ENCODE results near the gene ZNF536. TPM values are rescaled to one million over a fixed set of nuclear protein-coding genes. Genes with fewer than 3 reads are reported as not detected.

The ZNF536 gene
- total and polyA plus RNA-seq, 9 of the 15 experiments (the other 6 are each of a cell fraction or from before 2014, with no cell fraction given), result not detected

DNA sequence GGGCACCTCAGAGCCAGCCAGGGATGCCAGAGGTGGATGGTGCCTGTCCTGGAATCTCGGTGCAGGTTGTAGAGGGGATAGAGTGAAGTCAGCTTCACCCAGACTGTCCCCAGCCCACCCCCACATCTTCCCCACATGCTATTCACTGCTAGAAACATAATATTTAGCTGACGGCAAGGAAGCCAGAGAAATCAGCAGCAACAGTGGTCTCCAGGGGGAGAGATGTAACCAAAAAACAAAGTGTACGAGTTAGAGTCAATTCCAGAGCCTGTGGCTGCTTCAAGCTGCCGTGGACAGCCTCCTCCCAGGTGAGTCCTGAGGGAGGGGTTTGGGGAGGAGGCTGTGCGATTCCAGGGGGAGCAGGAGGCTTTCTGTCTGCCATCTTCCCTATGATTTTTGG, 97.6 kb downstream of the ZNF536 start:
- intact Hi-C loops (cut with micrococcal nuclease) (no loop called here), in situ Hi-C loops (cut with MboI) (no loop called here)
- Histone ChIP-seq H3K9ac (ENCODE audit: insufficient read depth in 1 of 2, low read depth in 2 of 2, low read length in 2 of 2) (no peak overlapping the region), H4K20me1 (replicated peaks; ENCODE audit: control insufficient read depth, insufficient read depth, low read length) (no peaks in the 10 kb centered on the region), H3K79me2 (ENCODE audit: control insufficient read depth, insufficient read depth, low read length) (no peaks in the 10 kb centered on the region), H3K9me3 (replicated peaks; ENCODE audit: control insufficient read depth, insufficient read depth, low read depth, low read length) (no peaks in the 10 kb centered on the region), H3K4me1 (replicated peaks in 1 of 2; ENCODE audit: control insufficient read depth in 2 of 2, insufficient read depth in 2 of 2, low read length in 2 of 2) (no peaks in the 10 kb centered on the region), H2AFZ (ENCODE audit: low read depth, low read length) (no peak overlapping the region), H3K9me1 (ENCODE audit: control insufficient read depth, insufficient read depth, low read length) (no peaks in the 10 kb centered on the region), H3K4me2 (ENCODE audit: insufficient read depth, low read length) (no peak overlapping the region), H3K27ac (ENCODE audit: extremely low read depth, low read depth, low read length) (no peak overlapping the region), H3K36me3 (ENCODE audit: control insufficient read depth, insufficient read depth, low read length) (no peaks in the 10 kb centered on the region), H3K4me3 (no peak overlapping the region), H3K27me3 (ENCODE audit: control insufficient read depth in 2 of 2, insufficient read depth in 2 of 2, low read length in 2 of 2) (no peaks in the 10 kb centered on the region; a peak in 1 of 5 replicates)
- CTCF ChIA-PET (ENCODE audit: low intra/inter-chr PET ratio), result no interaction called here
- FAIRE-seq (no peak), DNase-seq (ENCODE audit: extremely low read depth in 1 of 4, low spot score in 3 of 4) (no peak), ATAC-seq (no peak)
- TF ChIP-seq MEF2A (IDR thresholded peaks at IDR 0.05; ENCODE audit: control insufficient read depth, low read depth, low read length), result no peak
- TF ChIP-seq, protein P1, sequence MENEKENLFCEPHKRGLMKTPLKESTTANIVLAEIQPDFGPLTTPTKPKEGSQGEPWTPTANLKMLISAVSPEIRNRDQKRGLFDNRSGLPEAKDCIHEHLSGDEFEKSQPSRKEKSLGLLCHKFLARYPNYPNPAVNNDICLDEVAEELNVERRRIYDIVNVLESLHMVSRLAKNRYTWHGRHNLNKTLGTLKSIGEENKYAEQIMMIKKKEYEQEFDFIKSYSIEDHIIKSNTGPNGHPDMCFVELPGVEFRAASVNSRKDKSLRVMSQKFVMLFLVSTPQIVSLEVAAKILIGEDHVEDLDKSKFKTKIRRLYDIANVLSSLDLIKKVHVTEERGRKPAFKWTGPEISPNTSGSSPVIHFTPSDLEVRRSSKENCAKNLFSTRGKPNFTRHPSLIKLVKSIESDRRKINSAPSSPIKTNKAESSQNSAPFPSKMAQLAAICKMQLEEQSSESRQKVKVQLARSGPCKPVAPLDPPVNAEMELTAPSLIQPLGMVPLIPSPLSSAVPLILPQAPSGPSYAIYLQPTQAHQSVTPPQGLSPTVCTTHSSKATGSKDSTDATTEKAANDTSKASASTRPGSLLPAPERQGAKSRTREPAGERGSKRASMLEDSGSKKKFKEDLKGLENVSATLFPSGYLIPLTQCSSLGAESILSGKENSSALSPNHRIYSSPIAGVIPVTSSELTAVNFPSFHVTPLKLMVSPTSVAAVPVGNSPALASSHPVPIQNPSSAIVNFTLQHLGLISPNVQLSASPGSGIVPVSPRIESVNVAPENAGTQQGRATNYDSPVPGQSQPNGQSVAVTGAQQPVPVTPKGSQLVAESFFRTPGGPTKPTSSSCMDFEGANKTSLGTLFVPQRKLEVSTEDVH (IDR thresholded peaks at IDR 0.05; ENCODE audit: low read depth, partially characterized antibody), result no peak
- TF ChIP-seq ZNF699 (CRISPR knock-in tag; IDR thresholded peaks at IDR 0.05; ENCODE audit: insufficient replicate concordance), result no peak
- POLR2A ChIA-PET, result interaction anchor here (0.6 kb wide), 1 partner anchor 660 kb away, joined by 3 read pairs; no protein-coding TSS in a partner anchor
- no TSS peak for BruUV-seq (replicated peaks)
- 0% methylated on average over 5 of the region's 5 CpGs for WGBS (ENCODE audit: insufficient coverage, low coverage, missing lambda C conversion rate)
